HG03060 (cell line): Measurements from ENCODE around the gene COL1A1.

ENCODE experiments used
- ATAC-seq: cut with Tn5 transposase; IDR thresholded peaks from one replicate; pipeline ENCODE4 v1.9.1; 2021; ENCODE audit warnings: low read depth, moderate number of reproducible peaks; ENCODE audit not compliant: unreplicated experiment

Gene COL1A1

DNA sequence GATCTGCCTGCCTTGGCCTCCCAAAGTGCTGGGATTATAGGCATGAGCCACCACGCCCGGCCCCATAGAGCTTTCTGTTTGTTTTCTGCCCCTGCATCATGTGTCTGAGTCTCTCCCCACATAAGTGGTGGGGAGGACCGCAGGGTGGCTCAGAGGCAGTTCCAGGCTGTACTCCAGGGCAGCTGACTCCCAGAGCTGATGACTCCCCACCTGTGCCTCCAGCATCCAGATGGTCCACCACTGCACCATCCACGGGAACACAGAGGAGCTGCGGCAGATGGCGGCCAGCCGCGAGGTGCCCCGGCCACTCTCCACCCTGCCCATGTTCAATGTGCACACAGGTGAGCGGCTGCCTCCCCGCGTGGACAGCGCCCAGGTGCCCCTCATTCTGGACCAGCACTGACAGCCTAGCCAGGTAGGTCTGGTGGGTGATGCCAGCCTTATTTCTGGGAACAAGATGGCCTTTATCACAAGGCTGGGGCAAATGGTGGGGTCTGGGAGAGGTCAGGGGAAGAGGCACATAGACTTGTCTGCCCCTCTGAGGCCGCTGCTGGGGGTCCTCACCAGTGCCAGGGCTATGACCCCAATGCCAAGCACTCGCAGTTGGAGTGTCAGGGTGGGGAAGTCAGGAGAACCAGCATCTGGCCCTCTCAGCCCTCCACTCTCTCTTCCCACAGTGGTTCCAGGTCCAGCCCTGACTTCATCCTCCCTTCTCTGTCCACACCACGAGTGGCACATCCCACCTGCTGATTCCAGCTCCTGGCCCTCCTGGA, 26.2 kb downstream of the COL1A1 start:
- no peak for ATAC-seq

DNA sequence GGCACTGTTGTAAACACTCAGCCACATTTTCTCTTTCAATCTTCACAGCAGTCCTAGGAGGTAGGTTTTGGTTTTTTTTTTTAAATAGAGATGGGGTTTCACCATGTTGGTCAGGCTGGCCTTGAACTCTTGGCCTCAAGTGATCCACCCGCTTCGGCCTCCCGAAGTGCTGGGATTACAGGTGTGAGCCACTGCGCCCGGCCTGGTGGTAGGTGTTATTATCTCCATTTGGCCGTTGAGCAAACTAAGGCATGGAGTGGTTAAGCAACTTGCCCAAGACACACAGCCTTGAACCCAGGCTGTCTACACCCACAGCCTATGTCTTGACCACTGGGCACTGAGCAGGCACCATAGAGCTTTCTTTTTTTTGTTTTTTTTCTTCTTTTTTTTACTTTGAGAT, 27.0 kb downstream of the COL1A1 start:
- no peak for ATAC-seq

GRCh38 chr17:50173335-50173941, 28.0 kb downstream of the COL1A1 start:
- no peak for ATAC-seq

GRCh38 chr17:50172936-50173334, 28.5 kb downstream of the COL1A1 start:
- ATAC-seq = no peak

DNA sequence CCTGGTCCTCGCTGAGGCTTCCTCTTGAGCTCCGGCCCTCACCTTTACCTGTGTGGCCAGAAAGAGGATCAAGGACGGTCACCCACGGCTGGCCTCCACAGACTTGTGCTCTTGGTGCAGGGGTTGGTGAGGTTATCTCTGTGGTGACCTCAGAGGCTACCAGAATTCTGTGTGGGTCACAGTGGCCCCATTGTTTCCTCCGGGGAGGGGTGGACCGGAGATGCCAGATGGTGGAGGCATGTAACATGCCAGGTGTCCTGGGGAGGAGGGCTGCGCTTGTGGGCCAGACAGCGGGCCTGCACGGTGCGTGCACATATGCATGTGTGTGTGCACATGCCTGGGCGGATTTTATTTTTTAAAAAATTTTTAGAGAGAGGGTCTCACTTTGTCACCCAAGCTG, 29.3 kb downstream of the COL1A1 start:
- ATAC-seq = no peak

DNA sequence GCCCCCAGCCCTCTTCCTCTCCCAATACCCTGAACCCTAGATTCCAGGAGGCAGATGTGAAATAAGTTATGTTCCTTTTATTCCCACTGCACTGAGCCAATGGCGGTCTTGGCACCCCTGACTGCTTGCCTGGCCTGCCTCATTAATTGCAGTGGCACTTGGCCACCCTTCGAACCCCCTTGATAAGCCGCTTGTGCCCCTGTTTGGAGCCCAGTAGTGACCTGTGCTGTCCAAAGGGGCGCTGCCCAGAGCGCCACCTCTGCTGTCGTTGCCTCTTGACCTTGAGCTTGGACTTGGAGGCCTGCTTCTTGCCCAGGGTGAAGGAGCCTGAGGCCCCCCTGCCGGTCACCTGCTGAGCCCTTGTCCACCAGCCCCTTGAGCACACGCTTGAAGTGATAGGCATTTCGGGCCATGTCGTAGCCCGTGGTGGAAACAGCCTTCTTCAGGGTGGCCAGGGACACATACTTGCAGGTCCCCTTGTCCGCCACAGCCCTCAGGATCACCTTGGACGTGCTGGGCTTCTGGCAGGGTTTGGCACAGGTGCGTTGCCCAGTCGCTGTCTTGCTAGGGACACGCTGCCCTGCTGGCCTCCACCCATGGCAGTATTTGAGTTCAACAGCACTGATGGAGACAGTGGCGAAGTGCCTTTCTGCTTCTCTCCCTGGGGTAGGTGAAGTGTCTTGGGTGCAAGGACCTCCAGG, 29.9 kb downstream of the COL1A1 start:
- ATAC-seq = no peak

DNA sequence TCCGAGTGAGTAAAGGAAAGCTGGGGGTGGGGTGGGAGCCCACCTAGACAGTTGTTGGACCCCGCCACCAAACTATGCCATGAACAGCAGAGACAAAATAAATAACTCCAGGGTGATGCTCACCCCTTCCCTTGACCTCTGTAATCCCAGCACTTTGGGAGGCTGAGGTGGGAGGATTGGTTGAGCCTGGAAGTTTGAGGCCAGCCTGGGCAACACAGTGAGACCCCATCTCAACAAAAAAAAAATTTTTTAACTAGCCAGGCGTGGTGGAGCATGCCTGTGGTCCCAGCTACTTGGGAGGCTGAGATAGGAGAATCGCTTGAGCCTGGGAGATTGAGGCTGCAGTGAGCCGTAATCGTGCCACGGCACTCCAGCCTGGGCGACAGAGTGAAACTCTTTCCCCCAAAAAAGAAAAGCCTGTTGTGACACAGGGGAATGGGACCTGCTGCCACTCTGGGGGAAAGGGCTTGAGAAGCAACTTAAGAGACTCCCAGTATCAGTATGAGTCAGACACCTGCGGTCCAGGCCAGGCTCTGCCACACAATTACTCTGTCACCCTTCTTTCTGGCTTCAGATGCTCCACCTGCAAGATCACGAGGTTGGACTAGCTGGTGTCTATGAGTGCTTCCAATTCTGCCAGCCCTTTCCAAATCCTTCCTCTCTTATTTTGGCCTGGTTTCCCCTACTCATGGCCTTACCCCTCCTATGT, 30.6 kb downstream of the COL1A1 start:
- peak; percentile 73 for ATAC-seq

- no peak for ATAC-seq
These were observed 31.5 kb downstream of the COL1A1 start for GRCh38 chr17:50169881-50170459.

DNA sequence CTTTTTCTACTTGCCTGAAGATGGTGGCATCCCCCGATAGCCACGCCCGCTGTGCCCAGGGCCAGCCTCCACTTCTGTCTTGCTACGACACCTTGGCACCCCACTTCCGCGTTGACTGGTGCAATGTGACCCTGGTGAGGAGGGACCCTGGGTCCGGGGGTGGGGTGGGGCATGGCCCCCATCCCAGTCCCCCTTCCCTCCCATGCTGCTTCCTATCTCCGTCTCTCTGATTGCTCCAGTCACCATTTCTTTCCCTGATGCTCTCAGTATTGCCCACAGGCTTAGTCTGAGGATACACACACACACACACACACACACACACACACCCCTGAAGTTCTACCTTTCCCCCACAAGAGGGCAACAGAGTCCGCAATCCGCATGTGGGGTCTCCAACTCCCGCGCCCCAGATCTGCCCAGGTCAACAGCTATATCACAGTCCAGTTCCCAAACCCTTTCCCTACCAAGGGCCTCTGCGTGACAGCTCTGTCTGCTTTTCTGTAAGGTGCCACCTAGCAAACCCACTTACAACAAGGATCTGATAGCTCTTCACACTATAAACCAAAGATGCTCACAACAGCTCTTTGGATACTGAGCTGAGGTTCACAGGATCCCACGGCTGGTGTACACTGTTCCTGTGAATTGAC, 32.2 kb downstream of the COL1A1 start:
- no peak for ATAC-seq

DNA sequence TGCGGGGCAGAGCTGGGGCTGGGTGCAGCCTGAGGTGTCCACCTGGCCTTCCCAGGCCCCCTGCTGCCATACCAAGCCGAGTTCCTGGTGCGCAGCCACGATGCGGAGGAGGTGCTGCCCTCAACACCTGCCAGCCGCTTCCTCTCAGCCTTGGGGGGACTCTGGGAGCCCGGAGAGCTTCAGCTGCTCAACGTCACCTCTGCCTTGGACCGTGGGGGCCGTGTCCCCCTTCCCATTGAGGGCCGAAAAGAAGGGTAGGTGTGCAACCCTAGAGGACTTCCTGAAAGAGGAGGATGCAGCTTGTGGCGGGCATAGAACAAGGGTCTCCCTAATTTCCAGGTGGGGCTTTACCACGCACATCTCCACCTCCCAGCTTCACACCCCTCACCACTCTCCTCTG, 33.1 kb downstream of the COL1A1 start:
- no peak for ATAC-seq

- ATAC-seq = no peak
These were observed 34.1 kb downstream of the COL1A1 start for GRCh38 chr17:50167371-50167770.

DNA sequence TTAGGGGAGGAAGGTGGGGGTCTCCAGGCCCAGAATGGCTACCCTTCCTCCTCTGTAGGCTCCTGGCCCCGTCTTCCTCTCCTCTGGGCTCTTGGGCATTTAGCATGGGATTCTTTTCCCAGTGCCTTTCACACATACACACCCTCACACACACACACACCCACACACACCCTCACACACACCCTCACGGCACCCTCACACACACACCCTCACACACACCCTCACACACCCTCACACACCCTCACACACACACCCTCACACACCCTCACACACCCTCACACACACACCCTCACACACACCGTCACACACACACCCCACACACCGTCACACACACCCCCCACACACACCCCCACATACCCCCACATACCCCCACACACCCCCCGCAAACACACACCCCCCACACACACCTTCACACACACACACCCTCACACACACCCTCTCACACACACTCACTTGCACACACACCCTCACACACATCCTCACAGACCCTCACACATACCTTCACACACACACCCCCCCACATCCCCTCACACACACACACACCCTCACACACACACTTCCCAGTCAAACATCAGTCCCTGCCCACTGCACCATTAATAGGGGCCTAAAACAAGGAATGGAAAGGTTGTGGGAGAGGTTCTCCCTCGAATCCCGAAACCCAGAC, 34.8 kb downstream of the COL1A1 start:
- no peak for ATAC-seq

GRCh38 chr17:50165867-50166517, 35.4 kb downstream of the COL1A1 start, which contains the start of gene SGCA:
Gene SGCA (plus strand): TSS chr17:50166005. CDS start chr17:50166041, 36 bp downstream.
- ATAC-seq = no peak

- no peak for ATAC-seq
These were observed 36.0 kb downstream of the COL1A1 start for GRCh38 chr17:50165466-50165865.

GRCh38 chr17:50165066-50165465, 36.4 kb downstream of the COL1A1 start:
- no peak for ATAC-seq

GRCh38 chr17:50164697-50164988, 36.8 kb downstream of the COL1A1 start:
- ATAC-seq = no peak

- ATAC-seq = no peak
These were observed 37.4 kb downstream of the COL1A1 start for GRCh38 chr17:50163843-50164696.

- no peak for ATAC-seq
These were observed 38.8 kb downstream of the COL1A1 start for GRCh38 chr17:50162466-50163254.
